Inferior parietal cortex (tissue), 1 donor: ENCODE results near the gene PPIA.

Experiments used
- DNase-seq: peaks from one replicate; pipeline ENCODE4 v3.0.0-alpha.2; 2016; ENCODE audit errors: extremely low spot score

Gene PPIA

DNA sequence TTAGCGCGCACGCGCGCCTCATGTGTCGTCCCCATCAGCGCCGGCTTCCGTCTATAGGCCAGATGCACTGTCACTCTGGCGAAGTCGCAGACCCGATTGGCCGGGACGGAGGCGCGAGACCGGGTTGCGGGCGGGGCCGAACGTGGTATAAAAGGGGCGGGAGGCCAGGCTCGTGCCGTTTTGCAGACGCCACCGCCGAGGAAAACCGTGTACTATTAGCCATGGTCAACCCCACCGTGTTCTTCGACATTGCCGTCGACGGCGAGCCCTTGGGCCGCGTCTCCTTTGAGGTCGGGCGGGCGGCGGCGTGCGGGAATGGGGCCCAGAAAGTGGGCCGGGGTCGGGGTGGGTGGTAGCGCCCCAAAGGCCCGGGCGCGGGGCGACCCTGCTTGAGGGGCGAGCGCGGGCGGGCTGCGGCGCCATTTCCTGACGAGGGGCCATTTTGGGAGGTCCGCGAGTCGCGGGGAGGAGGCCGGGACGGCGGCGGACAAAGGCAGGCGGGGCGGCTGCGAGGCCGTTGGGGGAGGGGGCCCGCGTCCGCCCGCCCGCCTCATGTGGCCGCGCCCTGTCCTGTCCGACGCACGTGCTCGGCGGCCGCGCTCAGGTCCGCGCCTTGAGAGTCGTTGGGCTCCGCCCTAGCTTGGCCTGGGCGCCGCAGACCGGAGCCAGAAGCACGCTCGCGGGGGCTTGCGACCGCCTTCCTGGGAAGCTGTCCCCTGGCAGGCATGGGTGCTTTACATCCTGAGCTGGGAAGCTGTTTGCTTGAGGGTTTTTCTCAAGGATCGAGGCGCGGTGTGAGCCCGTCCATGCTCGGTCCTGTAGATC, at the start of gene PPIA:
TSS of gene PPIA (plus strand) at position 178 of the 825 bp plus-strand sequence. CDS start at position 222, 44 bp downstream.
- DNase-seq, result peak; percentile 98

DNA sequence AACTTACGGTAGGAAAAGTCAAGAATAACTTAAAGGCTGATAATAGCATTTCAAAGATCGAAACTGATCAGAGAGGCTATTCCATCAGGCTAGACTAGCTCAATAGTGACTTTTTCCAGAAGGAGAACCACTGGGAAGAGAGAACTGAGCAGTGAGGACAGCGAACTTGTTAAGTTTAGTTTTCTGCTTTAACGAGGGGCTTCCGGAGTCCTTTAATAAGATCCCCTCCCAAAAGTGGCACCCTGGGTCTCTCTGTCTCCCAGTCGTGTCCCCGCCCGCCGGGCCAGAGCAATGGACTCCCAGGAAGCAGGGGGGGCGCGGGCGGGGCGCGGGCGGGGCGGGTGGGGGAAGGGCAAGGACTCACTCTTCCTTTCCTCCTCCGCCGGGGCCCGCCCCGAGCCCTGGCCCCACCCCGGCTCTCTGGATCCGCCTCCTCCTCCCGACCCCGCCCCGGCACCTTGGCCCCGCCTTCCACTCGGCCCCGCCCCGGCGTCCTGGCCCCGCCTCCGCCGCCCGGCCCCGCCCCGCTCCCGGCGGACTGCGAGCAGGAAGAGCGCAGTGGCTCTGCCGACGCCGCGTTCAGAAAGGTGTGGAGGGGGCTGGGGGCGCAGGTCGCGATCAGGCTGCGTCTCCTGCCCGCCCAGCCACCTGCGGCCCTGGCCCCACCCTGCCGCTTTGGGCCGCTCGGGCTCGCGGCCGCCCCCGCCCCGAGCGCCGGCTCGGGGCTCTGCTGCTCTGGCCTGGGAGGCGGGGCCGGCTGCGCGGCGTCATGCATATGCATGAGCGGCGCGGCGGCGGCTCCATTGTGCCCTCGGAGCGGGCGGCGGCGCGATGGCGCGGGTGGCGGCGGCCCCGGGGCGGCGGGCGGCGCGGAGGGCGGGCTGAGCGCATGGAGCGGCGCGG, 48.2 kb upstream of the PPIA start, which contains the start of gene ZMIZ2:
TSS of gene ZMIZ2 (plus strand) at position 803 of the 903 bp plus-strand sequence. CDS start 7,403 bp downstream, outside the sequence.
- peak; percentile 81 for DNase-seq

DNA sequence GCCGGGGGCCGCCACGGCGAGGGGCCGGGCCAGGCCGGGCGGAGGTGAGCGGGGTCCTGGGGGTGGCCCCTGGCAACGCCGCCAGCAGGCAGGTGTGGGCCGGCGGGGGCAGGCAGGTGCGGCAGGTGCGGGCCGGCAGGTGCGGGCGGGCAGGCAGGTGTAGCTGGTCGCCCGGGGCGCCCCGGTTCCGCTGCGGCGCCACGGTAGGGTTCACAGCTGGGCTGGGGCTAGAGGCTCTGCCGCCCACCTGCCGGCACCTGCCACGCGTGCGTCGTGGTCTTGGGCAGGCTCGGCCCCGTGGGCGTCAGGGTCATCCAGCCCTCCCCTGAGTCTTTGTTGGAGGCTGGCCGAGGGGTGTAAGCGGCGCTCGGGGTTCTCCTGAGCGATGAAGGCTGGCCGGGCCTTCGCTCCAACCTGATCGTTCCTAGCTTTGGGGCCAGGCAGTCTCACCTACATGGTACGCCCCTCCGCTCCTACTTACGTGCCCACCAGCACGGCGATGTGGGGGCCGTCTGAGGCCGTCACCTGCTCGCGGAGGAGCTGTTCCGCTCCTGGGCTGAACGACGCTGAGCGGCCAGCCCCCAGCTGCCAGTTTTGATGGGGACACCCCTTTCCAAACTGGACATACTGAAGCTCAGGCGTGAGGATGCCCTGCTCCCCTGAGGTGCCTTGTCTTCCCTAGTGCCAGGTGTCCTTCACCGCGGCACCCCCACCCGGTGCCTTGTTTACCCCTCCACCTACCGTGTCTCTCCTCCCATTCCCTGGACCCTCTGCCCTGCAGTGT, 47.3 kb upstream of the PPIA start:
- DNase-seq, result no peak

DNA sequence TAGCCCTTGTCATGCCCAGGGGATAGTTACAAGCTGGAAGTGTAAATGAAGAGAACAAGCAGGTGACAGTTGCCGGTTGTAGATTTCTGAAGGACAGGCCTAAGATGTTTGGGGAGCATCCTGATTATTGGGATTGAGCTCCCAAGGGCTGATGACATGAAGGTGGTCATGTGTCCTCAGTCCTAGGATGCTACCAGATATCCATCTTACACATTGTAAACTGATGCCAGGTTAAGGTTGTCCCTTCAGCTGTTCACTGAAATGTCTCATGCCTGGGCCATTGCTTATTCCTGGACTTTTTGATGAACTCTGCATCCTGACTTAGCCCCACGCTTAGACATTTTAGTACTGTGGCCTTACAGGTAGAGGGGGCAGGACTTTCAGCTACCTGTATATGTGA, 46.5 kb upstream of the PPIA start:
- DNase-seq, result no peak

DNA sequence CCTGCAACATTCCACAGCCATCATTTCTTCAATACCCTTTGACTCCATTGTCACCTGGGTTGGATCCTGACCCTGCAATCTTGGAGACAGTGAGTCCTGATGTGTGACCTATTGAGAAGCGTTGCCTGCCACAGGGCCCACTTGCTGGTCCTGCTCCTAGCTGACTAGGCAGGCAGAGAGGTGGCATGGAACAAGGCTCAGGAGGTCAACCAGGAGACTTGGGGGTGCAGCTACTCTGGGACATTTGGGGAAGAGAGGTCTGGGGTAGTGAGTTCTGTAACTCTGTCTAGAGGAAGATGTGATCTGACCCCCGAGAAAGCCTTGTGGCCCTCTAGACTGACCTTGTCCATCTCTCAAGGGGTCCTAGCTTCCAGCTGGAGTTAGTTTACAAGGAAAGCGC, 46.1 kb upstream of the PPIA start:
- no peak for DNase-seq

DNA sequence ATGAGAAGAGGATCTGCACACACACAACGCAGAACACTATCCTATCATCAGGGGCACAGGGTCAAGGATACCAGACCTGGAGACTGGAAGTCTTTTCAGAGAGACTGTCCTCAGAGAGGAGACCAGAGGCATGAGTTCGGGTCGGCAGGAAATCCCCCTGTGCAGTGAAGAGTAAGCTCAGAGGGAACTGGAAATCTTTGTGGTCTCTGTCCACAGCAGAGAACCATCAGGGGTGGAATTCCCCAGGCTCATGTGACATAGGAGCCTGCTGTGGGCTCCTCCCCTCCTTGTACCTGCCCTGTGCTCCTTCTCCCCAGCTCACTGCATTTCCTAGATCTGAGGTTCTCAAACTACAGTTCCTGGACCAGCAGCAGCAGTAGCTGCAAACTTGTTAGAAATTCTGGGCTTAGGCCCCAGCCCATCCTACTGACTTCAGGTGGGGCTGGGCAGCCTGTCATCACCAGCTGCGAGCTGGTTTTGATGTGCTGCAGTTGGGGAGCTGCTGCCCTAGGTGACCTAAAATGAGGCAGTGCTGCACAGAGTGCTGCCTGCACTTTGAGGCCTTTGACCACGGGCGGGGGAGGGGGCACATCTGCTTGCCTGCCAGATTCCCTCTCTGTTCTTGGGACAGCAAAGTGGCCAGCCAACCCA, 45.4 kb upstream of the PPIA start:
- no peak for DNase-seq

DNA sequence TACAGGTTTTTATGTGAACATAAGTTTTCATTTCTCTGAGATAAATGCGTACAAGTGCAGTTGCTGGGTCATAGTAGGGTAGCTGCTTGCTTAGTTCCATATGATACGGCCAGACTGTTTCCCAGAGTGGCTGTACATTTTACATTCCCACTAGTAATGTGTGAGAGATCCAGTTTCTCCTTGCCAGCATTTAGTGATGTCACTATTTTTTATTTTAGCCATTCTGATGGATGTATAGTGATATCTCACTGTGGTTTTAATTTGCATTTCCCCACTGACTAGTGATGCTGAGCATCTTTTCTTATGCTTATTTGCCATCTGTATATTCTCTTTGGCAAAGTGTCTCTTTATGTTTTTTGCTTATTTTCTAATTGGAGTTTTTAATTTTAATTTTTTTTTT, 43.7 kb upstream of the PPIA start:
- no peak for DNase-seq

DNA sequence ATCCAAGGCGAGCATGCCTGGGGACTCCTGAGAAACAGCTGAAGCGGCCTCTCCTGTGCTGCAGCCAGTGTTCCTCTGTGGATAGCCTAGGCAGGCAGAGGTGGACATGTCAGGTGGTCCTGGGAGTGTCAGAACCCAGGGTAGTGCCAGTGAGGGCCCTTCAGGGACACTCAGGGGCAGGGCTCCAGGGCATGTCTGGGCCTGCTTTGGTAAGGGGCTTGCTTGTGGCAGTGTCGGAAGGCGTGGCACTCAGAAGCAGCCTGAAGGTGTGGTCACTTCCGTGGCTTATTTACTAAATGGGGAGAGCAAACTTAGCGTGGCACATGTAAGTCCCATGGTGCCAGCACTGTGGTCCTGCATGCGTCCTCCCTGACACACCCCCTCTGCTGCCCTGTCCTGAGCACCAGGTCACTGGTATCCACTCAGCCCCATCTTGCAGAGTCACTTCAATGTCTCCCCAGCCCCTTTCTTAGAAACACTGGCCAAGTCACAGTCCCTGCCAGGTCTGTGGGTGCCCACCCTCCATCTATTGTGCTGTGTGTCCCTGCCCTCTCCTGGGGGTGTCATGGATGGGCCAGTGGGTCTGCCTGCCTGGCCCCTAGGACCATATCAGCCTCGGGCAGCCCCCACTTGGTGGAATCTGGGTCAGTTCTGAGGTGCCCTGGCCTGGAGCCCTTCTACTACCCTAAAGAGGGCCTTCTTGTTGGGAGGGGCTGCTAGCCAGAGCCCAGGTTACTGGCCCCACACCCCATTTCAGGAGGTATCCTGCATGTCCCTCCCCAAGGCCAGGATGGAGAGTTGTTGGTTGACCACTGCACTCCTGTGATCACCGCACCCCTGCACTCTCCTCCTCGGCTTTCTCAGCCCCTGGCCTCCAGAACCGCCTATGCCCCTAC, 41.4 kb upstream of the PPIA start:
- DNase-seq, result no peak

DNA sequence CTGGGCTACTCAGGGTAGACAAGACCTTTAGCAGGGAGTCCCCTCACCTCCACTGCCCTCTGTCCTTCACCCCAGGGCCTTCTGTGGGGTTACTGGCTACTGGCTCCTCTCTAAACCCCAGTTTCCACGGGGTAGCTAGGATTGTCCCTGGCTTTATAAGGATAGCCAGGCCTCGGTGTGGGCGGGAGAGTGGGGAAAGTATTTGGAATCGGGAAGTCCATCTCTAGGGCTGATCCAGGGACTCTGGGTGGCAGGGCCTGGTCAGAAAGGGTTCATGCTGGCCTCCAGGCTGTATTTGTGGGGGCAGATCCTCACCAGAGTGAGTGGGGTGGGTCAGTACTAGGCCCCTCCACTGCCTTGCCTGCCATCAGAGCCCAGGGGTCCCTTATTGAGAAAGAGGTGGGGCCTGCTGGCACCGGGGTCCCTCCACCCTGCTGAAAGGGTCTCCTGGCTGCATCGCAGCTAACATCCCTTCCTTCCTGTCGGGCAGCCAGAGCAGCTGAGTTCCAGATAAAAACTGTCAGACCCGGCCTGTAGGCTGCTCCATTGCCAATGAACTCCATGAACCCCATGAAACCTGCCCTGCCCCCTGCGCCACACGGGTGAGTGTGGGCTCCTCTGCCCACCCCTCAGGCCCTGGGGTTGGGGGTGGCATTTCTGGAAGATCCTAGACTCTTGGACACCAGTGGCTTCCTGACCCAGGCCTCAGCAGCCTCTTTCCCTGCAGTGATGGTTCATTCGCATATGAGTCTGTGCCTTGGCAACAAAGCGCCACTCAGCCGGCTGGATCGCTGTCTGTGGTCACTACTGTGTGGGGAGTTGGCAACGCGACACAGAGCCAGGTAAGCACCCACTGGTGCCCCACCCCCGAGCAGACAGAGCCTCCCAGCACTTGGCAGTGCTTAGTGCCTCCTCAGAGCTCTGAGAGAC, 40.5 kb upstream of the PPIA start:
- DNase-seq, result no peak

DNA sequence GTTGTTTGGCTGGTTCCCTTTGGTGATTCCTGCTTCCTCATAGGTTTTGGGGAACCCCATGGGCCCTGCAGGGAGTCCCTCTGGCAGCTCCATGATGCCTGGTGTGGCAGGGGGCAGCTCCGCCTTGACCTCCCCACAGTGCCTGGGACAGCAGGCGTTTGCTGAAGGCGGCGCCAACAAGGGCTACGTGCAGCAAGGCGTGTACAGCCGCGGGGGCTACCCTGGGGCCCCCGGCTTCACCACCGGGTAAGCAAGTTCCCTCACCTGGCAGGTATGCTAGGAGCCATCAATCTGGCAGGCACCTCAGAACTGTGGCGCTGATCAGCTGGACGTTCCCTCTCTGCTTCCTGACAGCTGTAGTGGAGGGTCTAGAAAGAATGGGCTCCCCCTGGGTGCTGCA, 39.6 kb upstream of the PPIA start:
- no peak for DNase-seq

DNA sequence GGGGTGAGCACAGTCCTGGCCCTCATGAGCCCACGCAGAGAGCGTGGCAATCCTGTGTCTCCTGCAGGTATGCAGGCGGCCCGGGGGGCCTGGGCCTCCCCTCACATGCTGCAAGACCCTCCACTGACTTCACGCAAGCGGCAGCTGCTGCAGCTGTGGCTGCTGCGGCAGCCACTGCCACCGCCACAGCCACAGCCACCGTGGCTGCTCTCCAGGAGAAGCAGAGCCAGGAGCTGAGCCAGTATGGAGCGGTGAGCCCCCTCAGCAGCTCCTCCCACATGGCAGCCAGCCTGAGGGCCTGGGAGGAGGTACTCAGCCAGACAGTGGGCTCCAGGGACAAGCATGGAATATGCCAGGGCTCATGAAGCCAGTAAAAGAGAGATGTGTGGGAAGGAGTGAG, 39.2 kb upstream of the PPIA start:
- DNase-seq, result no peak

DNA sequence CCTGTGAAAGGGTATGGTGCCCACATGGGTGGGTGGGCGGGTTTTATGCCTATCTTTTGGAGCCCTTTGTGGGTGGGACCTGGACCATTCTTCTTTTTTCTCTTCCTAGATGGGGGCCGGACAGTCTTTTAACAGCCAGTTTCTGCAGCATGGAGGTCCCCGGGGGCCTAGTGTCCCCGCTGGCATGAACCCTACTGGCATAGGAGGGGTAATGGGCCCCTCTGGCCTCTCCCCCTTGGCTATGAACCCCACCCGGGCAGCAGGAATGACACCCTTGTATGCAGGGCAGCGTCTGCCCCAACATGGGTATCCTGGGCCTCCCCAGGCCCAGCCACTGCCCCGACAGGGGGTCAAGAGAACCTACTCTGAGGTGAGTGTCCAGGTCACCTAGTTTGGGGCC, 38.7 kb upstream of the PPIA start:
- DNase-seq, result no peak

DNA sequence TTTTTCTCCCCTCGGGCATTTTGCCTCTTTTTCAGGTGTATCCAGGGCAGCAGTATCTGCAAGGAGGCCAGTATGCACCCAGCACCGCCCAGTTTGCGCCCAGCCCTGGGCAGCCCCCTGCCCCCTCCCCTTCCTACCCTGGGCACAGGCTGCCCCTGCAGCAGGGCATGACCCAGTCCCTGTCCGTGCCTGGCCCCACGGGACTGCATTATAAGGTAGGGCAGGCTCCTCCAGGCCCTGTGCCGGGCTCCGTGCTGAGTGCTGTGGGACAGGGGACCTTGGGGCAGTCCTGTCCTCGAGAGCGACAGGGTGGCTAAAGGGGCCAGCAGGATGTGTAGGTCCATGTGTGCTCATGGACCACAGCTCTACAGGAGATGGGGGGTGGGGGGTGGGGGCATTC, 37.2 kb upstream of the PPIA start:
- no peak for DNase-seq

DNA sequence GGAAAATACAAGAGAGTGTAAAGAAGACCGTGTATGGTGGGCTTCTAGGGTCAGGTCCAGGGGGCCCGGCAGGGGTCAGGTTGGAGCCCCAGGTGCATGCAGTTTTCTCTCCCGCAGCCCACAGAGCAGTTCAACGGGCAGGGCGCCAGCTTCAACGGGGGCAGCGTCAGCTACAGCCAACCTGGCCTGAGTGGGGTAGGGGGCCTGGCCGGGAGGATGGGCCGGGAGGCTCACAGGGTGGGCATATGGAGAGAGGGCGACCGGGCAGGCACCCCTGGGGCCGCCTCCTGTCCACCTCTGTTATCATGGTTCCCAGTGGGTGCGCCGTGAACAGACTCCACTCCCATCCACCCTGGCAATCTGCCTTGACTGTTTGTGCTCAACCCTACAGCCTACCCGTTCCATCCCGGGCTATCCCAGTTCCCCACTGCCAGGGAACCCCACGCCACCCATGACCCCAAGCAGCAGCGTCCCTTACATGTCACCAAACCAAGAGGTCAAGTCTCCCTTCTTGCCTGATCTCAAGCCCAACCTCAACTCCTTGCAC, 36.4 kb upstream of the PPIA start:
- DNase-seq, result no peak

DNA sequence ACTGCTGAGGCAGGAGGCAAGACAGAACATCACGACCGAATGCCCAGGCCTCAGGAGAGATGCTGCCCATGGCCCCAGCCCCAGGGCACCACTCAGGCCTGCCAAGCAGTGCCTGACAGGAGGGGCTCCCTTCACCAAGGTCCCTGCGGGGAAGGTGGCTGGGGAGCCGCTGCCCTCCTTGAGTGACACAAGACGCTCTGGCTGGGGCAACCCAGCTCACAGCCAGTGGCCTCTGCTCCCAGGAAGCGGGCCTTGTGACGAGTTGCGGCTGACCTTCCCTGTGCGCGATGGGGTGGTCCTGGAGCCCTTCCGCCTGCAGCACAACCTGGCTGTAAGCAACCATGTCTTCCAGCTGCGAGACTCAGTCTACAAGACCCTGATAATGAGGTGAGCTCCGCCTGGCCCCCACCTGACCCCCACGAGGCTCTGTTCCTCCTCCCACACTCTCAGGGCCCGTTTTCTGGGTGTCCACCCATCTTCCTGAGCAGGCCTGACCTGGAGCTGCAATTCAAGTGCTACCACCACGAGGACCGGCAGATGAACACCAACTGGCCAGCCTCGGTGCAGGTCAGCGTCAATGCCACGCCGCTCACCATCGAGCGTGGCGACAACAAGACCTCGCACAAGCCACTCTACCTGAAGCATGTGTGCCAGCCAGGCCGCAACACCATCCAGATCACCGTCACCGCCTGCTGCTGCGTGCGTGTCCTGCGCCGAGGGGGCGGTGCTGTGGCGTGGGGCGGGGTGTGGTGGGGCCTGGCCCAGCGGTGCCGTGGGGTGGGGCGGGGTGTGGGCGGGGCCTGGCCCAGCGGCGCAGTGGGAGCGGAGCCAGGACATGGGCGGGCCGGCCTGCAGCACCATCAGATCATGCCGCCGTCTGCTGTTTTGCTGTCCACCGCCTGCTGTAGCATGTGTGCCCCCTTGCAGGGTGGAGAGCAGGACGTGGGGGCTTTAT, 35.0 kb upstream of the PPIA start:
- DNase-seq, result no peak

DNA sequence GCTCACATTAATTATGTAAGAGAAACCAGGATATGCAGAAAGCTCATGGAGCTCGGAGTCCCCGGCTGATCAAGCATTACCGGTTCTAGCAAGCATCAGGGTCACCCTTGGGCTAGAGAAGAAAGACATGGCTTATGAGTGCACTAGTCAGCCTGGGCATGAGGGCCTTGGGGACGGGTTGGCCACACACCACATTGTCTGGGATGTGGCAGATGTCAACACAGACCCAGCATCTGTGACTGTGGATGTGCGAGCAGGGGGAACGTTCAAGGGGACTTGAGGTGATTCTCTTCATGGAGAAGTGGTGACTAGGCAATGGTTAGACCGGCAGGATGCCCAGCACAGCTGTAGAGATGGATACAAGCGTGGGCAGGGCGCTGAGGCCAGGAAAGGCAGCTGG, 34.2 kb upstream of the PPIA start:
- no peak for DNase-seq

DNA sequence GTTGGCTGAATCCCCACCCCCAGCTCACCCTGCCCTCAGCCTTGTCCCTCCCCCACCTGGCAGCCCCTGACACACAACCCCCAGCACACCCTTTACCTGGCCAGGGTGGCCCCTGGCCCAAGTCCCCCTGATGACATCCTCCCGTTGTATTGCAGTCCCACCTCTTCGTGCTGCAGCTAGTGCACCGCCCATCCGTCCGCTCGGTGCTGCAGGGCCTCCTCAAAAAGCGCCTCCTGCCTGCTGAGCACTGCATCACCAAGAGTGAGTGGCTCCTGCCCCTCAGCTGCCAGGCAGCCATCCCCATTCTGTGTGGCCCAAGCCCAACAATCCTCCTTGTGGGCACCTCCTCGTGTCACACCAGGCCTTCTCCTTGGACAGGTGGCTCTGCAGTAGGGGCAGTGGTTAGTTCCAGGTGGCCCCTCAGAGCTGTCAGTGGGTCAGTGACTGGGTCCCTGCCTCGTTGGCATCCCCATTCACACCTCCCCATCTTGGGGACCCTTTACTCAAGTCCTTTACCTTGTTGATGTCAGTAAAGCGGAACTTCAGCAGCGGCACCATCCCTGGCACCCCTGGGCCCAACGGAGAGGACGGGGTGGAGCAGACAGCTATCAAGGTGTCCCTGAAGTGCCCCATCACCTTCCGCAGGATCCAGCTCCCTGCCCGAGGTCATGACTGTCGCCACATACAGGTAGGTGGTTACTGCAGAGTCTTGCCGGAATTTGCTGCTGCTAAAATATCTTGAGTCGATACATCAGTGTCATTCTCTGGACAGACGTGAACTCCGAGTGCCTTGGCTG, 33.6 kb upstream of the PPIA start:
- no peak for DNase-seq
